GM18873 (cell line): ENCODE data around the gene ZFYVE28.

Experiments used
- ATAC-seq: cut with Tn5 transposase; IDR thresholded peaks from one replicate; pipeline ENCODE4 v1.9.1; 2021; ENCODE audit warnings: mild to moderate bottlenecking, moderate library complexity, moderate number of reproducible peaks; ENCODE audit not compliant: unreplicated experiment, low FRiP score

Gene ZFYVE28

DNA sequence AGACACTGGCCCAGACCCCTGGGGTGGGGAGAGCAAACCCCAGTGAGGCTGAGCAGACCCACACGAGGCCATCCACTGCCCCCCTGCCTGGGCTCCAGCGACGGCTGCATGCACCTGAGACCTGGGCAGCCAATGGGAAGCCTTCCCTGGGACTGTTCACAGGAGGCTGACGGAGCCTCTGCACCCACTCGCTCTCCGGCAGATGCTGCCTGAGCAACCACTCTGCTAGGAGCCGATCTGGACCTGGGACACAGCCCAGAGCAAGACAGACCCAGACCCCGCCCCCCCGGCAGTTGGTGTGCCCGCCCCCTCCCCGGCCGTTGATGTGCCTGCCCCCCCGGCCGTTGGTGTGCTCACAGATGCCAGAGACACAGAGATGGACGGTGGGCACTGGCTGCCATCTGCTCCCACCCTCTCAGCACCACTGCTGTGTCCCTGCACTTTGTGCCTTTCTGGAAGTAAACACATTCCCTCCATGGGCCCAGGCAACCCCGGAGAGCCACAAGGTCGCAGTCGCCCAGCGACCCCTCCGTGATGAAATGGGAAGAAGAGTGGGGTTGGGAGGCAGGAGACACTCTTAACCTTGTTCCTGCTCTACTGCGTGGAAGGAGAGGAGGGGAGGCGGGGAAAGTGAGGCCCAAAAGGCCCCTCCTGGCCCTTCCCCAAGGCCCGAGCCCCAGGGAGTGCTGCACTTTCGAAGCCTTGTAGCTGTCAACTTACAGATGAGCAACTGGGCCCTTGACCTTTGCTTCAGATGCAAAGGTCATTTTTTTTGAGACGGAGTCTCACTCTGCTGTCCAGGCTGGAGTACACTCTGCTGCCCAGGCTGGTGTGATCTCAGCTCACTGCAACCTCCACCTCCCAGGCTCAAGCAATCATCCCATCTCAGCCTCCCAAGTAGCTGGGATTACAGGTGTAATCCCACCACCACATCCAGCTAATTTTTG, 62.0 kb downstream of the ZFYVE28 start:
- ATAC-seq, result no peak

- no peak for ATAC-seq
These were observed 63.7 kb downstream of the ZFYVE28 start for GRCh38 chr4:2354760-2355159.

- no peak for ATAC-seq
These were observed 64.3 kb downstream of the ZFYVE28 start for GRCh38 chr4:2354118-2354517.

- no peak for ATAC-seq
These were observed 65.0 kb downstream of the ZFYVE28 start for GRCh38 chr4:2353222-2354107.

GRCh38 chr4:2352729-2353221, 65.7 kb downstream of the ZFYVE28 start:
- no peak for ATAC-seq

GRCh38 chr4:2352171-2352570, 66.3 kb downstream of the ZFYVE28 start:
- no peak for ATAC-seq

DNA sequence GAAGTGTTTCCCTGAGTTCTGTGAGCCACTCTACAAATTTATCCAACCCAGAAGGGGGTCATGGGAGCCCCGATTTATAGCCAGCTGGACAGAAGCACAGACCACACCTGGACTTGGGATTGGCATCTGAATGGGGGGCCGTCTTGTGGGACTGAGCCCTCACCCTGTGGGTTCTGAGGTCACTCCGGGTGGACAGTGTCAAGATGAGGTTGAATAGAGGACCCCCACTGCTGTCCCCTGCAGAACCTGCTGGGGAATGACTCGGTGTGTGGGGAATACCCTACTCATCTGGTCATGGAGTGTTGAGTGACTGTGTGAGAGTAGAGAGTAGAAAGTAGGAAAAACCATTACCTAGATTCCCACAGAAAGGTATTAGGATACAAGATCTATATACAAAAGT, 67.5 kb downstream of the ZFYVE28 start:
- ATAC-seq, result no peak

- no peak for ATAC-seq
These were observed 69.7 kb downstream of the ZFYVE28 start for GRCh38 chr4:2348786-2349185.

GRCh38 chr4:2347190-2347589, 71.3 kb downstream of the ZFYVE28 start:
- ATAC-seq, result no peak

DNA sequence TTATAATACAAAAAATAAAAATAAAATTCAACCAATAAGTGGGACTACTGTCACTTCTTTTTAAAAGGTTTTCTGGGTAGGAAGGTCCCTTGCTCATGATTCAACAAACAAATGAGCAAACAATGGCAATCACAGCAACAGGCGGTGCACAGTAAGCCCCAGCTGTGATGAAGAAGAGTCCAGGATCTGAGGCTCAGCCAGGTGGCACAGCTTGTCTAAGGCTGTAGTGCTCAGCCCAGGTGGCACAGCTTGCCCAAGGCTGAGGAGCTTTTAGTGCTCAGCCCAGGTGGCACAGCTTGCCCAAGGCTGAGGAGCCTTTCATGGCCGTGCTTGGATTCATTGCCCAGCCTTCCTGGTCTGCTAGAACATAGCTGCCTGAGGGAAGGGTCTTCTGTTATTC, 75.0 kb downstream of the ZFYVE28 start:
- ATAC-seq, result no peak

DNA sequence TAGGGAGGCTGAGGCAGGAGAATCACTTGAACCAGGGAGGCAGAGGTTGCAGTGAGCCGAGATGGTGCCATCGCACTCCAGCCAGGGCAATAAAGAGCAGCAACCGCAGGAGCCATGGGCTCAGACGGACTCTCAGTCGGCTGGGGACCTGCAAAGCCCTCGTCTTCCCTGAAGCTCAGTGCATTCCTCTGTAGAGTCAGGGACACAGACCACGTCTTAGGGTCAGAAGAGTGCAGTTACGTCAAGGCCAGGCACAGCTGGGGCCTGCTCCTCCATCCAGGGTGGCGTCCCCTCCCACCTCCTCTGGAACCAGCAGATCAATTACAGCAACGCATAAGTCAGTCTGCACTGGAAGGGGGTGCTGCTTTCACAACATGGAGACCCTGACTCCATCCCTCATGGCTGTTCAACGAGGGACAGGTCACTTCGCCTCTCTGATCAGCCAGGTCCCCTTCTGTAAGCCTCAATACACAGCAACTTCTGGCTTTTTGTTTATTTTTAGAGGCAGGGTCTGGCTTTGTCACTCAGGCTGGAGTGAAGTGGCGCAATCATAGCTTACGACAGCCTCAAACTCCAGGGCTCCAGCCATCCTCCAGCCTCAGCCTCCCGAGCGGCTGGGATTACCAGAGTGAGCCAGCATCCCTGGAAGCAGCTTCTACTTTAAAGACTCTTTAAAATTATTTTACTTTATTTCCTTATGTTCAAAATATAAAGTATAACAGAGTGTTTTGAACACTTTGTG, 76.4 kb downstream of the ZFYVE28 start:
- no peak for ATAC-seq

DNA sequence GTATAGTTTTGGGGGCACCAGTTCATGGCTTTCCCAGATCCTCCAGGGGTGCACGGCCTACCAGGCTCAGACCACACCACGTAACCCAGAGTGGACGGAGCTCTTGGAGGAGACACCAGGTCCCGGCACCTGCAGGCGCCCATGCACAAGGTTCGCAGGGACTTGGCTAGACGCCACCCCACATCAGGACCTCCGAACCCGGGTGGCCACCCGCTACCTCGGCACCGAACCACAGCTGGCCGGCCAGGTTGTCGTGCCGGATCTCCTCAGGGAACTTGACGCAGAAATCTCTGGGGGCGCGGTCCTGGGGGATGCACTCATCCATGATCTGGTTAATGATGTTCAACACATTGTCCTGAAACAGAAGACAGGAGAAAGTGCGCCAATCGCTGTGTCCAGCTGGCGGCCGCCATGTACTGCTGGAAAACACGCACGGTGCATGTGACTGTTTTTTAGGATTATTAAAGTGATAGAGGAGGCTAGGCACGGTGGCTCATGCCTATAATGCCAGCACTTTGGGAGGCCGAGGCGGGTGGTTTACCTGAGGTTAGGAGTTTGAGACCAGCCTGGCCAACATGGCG, 77.1 kb downstream of the ZFYVE28 start:
- no peak for ATAC-seq

DNA sequence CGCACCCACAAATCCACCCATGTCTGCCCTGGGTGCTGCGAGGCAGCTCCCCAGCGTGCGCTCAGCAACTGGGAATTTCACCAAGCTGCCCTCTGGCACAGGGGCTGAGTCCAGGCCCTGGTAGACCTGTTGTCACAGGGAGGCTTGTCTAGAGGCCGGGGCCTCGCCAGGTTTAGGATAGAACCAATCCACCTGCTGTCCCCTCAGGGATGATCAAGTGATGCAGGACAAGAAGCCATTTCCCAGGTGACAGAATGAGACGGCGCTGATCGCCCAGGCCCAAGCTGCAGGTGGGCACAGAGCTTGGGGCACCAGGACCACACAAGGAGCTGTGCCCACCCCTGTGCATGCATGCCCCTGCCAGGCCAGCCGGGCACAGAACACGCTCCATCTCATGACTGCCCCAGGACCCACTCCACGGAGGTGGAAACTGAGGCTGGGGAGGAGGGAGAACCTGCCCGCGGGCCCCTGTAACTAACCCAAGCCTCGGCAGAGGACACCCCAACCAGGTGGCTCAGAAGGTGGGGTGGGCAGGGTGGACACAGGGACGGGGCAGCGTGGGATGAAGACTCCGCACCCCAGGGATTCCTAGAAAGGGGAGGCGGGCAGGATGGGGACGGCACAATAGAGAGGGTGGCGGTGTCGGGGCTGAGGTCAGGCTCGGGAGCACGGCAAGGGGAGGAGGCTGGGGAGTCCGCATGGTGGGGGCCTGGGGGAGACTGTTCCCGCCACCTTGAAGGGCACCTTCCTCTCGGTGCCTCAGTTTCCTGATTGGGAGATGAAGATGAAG, 78.0 kb downstream of the ZFYVE28 start:
- ATAC-seq, result no peak

DNA sequence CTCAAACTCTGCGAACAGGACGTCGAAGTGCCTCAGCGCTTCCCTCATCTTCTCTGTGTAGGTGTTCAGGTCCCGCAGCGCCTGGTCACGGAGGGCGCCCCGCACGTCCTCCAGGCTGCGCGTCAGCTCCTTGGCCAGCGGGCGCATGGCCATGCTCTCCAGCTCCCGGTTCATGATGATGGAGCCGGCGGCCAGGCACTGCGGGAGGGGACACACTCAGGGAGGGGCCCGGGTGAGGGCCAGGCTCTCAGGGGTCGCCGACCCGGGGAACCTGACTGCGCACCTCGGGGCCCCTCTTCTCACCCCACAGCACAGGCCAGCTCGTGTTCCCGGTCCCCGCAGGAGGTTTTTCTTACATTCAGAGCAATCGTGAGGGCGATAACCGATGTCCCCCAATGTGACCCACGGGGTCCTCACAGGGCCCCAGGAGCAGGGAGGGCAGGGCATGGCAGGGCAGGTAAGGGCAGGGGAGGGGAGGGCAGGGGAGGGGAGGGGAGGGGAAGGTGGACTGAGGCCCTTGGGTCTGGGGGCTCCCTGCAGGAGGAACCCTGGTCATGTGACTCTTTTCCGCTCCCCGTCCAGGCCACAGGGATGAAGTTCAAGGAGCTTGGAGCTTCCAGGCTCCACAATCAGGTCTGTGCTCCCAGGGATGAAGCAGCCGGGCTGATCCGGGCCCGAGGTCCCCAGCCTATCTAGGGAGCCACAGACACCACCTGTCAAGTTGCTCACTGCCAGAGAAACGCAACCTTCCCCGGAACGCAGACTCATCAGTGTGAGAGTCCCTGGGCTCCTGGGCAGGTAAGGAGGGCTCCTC, 78.8 kb downstream of the ZFYVE28 start:
- no peak for ATAC-seq

- ATAC-seq, result no peak
These were observed 79.5 kb downstream of the ZFYVE28 start for GRCh38 chr4:2338754-2339457.

- ATAC-seq, result no peak
These were observed 80.5 kb downstream of the ZFYVE28 start for GRCh38 chr4:2337896-2338295.

DNA sequence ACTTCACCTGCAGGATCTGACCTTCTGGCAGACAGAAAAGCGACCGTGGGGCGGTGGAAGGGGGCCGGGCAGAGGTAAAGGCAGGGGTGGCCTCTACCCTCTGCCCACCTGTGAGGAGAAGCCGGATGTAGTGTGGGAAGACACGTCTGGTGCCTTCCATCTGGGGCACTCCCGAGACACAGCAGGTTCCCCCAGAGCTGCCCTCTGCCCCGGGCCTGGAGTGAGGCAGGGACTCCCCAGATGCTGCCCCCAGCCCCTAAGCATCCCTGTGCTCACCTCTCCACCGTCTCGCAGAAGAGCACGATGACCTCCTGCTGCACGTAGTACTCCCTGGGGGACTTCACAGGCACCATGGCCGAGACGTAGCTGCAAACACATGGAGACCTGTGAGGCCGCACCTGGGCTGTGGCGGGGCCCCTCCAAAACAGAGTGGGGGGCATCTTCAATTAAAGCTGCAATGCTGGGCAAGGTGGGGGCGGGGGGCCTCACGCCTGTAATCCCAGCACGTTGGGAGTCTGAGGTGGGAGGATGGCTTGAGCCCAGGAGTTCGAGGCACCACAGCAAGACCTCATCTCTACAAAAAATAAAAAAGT, 81.2 kb downstream of the ZFYVE28 start:
- ATAC-seq, result no peak

DNA sequence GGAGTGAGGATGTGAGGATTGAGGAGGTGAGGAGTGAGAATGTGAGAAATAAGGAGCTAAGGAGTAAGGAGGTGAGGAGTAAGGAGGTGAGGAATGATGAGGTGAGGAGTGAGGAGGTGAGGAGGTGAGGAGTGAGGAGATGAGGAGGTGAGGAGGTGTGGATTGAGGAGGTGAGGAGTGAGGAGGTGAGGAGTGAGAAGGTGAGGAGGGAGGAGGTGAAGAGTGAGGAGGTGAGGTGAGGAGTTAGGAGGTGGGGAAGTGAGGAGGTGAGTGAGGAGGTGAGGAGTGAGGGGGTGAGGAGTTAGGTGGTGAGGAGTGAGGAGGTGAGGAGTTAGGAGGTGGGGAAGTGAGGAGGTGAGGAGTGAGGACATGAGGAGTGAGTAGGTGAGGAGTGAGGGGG, 81.8 kb downstream of the ZFYVE28 start:
- ATAC-seq, result no peak
